ENCODE measurements around the gene CAPZA2.
"Not testable (repeated sequence)": the region's sequence is repeated elsewhere in the genome, so short reads cannot be mapped to it uniquely, and the experiment has no call there.

CAPZA2 gene

GRCh38 chr7:116920359-116920758 is 58.0 kb downstream of the CAPZA2 start:
- Mint-ChIP-seq H3K27ac (no peak overlapping the region), H3K4me1 (ENCODE audit: low read depth) (no peaks in the 10 kb centered on the region), H3K4me3 (no peak overlapping the region), H3K27me3 (no peaks in the 10 kb centered on the region), H3K36me3 (peaks cover 16% of the 10 kb centered on the region), H3K9me3 (ENCODE audit: low read depth) (no peaks in the 10 kb centered on the region)

DNA sequence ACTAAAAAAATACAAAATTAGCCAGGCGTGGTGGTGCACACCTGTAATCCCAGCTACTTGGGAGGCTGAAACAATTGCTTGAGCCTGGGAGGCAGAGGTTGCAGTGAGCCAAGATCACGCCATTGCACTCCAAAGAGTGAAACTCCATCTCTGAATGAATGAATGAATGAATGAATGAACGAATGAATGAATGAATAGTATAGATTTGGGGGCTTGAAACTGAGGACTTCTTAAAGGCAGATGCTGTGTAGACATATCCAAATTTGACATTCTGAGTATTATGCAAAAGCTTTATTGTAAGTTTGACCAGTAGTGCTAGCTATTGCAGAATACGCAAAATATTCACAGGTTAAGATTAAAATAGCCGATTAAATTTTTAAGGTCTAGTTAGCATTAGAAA is 60.2 kb downstream of the CAPZA2 start:
- H3K27me3 Mint-ChIP-seq = no peaks in the 10 kb centered on the region
- H3K27ac Mint-ChIP-seq = no peak overlapping the region
- no peak overlapping the region for H3K4me3 Mint-ChIP-seq
- H3K36me3 Mint-ChIP-seq = peaks cover 15% of the 10 kb centered on the region
- H3K9me3 Mint-ChIP-seq (ENCODE audit: low read depth) = no peaks in the 10 kb centered on the region
- no peaks in the 10 kb centered on the region for H3K4me1 Mint-ChIP-seq (ENCODE audit: low read depth)

DNA sequence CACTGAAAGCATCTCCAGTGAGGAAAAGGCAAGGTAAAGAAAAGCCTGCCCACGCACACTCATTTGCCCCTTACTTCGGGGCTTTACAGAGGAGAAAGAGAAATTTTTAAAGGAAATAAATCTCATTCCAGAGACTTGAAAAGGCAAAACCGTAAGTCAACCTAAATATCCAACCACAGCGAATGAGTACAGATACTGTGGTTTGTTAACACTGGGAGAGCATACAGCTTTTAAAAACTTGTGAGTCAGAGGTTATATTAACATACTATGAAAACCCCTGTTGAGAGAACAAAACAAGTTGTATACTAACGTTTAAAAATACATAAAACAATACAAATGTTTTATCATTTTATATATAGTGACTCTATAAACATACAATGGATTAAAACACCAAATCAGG is 62.4 kb downstream of the CAPZA2 start:
- Mint-ChIP-seq H3K27ac (no peak overlapping the region), H3K4me1 (ENCODE audit: low read depth) (no peaks in the 10 kb centered on the region), H3K36me3 (peaks cover 7% of the 10 kb centered on the region), H3K4me3 (no peak overlapping the region), H3K27me3 (no peaks in the 10 kb centered on the region), H3K9me3 (ENCODE audit: low read depth) (no peaks in the 10 kb centered on the region)

DNA sequence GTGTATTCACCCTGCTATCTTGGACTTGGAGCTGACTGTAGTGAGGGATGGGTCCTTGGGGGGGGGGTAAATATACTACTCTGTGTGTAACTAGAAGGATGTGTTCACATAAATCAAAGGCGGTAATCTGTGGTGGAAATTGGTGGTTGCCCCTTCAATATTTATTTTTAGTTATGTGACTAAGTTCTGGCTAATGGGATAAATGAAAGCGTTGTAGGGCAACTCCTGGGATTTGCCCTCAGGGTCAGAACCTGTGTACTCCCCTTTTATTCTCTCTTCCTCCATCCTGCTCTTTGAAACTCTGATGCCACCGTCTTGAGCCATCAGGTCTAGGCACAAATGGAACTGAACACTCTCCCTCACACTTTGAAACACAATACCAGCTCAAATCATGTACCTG is 66.6 kb downstream of the CAPZA2 start:
- no peak overlapping the region for H3K27ac Mint-ChIP-seq
- no peaks in the 10 kb centered on the region for H3K36me3 Mint-ChIP-seq
- H3K9me3 Mint-ChIP-seq (ENCODE audit: low read depth) = no peaks in the 10 kb centered on the region
- peaks cover 2% of the 10 kb centered on the region for H3K4me1 Mint-ChIP-seq (ENCODE audit: low read depth)
- H3K27me3 Mint-ChIP-seq = peaks cover 5% of the 10 kb centered on the region
- no peak overlapping the region for H3K4me3 Mint-ChIP-seq

GRCh38 chr7:116929914-116930913 is 67.8 kb downstream of the CAPZA2 start:
- Mint-ChIP-seq H3K27me3 (peaks cover 5% of the 10 kb centered on the region), H3K4me1 (ENCODE audit: low read depth) (peaks cover 2% of the 10 kb centered on the region), H3K4me3 (no peak overlapping the region), H3K36me3 (no peaks in the 10 kb centered on the region), H3K9me3 (ENCODE audit: low read depth) (no peaks in the 10 kb centered on the region), H3K27ac (no peak overlapping the region)

GRCh38 chr7:116932566-116932965 is 70.2 kb downstream of the CAPZA2 start:
- Mint-ChIP-seq H3K27ac (no peak overlapping the region), H3K4me1 (ENCODE audit: low read depth) (peaks cover 2% of the 10 kb centered on the region), H3K9me3 (ENCODE audit: low read depth) (no peaks in the 10 kb centered on the region), H3K4me3 (no peak overlapping the region), H3K27me3 (peaks cover 9% of the 10 kb centered on the region), H3K36me3 (no peaks in the 10 kb centered on the region)

GRCh38 chr7:116933465-116933864 is 71.1 kb downstream of the CAPZA2 start:
- H3K27ac Mint-ChIP-seq = no peak overlapping the region
- no peak overlapping the region for H3K4me3 Mint-ChIP-seq
- no peaks in the 10 kb centered on the region for H3K9me3 Mint-ChIP-seq (ENCODE audit: low read depth)
- H3K27me3 Mint-ChIP-seq = peaks cover 11% of the 10 kb centered on the region
- H3K36me3 Mint-ChIP-seq = no peaks in the 10 kb centered on the region
- peaks cover 2% of the 10 kb centered on the region for H3K4me1 Mint-ChIP-seq (ENCODE audit: low read depth)

DNA sequence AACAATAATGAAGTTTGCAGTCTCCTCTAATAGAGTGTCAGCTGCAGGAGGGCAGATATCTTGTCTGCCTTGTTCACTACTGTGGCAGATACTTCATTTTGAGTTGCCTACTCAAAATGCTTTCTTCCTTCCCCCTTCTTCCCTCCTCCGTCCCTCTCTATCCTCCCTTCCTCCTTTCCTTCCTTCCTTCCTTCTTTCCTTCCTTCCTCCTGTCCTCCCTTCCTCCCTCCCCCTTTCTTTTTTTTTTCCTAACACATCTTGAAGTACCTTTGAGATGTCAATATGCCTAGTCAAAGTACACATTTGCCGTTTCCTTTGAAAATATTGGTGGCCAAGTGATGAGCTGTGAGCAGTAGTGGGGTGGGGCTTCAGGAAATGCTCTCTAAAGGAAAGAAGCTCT is 72.2 kb downstream of the CAPZA2 start:
- H3K4me1 Mint-ChIP-seq (ENCODE audit: low read depth) = peaks cover 2% of the 10 kb centered on the region
- H3K4me3 Mint-ChIP-seq = no peak overlapping the region
- H3K27ac Mint-ChIP-seq = no peak overlapping the region
- no peaks in the 10 kb centered on the region for H3K9me3 Mint-ChIP-seq (ENCODE audit: low read depth)
- no peaks in the 10 kb centered on the region for H3K36me3 Mint-ChIP-seq
- peaks cover 11% of the 10 kb centered on the region for H3K27me3 Mint-ChIP-seq

DNA sequence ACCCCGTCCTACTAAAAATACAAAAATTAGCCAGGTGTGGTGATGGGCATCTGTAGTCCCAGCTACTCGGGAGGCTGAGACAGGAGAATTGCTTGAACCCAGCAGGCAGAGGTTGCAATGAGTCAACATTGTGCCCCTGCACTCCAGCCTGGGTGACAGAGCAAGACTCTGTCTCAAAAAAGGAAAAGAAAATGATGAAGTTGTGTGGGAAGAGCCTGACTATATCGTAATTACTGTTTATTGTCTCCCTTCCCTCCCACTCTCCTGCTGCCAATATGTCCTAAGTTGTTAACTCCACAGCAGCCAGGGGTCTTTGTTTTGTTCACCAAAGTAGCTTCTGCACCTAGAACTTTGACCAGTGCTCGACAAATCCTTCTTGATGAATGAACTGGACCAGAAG is 74.5 kb downstream of the CAPZA2 start:
- not testable (repeated sequence) for H3K4me1 Mint-ChIP-seq (ENCODE audit: low read depth); H3K9me3 Mint-ChIP-seq (ENCODE audit: low read depth); H3K27me3 Mint-ChIP-seq; H3K27ac Mint-ChIP-seq; H3K36me3 Mint-ChIP-seq; H3K4me3 Mint-ChIP-seq

DNA sequence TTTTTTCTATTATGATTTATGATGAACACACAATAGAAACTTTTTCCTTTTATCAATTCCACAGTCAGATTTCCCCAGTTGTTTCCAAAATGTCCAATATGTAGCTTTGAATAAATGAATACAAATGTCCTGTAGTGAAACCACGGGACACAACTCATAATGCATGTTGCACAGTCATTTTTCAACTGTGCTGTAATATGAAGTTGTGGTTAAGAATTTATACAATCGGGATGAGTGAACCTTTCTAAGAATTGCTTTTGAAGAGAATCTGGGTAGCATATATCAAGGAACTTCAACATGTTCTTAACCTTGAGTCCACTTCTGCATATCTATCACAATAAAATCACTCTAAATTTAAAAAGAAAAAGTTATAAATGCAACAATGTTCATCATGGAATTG is 76.3 kb downstream of the CAPZA2 start:
- Mint-ChIP-seq H3K27ac (no peak overlapping the region), H3K4me1 (ENCODE audit: low read depth) (no peaks in the 10 kb centered on the region), H3K4me3 (no peak overlapping the region), H3K36me3 (no peaks in the 10 kb centered on the region), H3K9me3 (ENCODE audit: low read depth) (no peaks in the 10 kb centered on the region), H3K27me3 (peaks cover 6% of the 10 kb centered on the region)

- no peaks in the 10 kb centered on the region for H3K9me3 Mint-ChIP-seq (ENCODE audit: low read depth)
- H3K27ac Mint-ChIP-seq = no peak overlapping the region
- H3K4me3 Mint-ChIP-seq = no peak overlapping the region
- peaks cover 5% of the 10 kb centered on the region for H3K27me3 Mint-ChIP-seq
- no peaks in the 10 kb centered on the region for H3K36me3 Mint-ChIP-seq
- no peaks in the 10 kb centered on the region for H3K4me1 Mint-ChIP-seq (ENCODE audit: low read depth)
Observed at GRCh38 chr7:116940689-116941370, 78.4 kb downstream of the CAPZA2 start.

- no peak overlapping the region for H3K4me3 Mint-ChIP-seq
- H3K27ac Mint-ChIP-seq = no peak overlapping the region
- H3K4me1 Mint-ChIP-seq (ENCODE audit: low read depth) = no peaks in the 10 kb centered on the region
- H3K27me3 Mint-ChIP-seq = peaks cover 2% of the 10 kb centered on the region
- H3K36me3 Mint-ChIP-seq = no peaks in the 10 kb centered on the region
- no peaks in the 10 kb centered on the region for H3K9me3 Mint-ChIP-seq (ENCODE audit: low read depth)
Observed at GRCh38 chr7:116942504-116942903, 80.1 kb downstream of the CAPZA2 start.

DNA sequence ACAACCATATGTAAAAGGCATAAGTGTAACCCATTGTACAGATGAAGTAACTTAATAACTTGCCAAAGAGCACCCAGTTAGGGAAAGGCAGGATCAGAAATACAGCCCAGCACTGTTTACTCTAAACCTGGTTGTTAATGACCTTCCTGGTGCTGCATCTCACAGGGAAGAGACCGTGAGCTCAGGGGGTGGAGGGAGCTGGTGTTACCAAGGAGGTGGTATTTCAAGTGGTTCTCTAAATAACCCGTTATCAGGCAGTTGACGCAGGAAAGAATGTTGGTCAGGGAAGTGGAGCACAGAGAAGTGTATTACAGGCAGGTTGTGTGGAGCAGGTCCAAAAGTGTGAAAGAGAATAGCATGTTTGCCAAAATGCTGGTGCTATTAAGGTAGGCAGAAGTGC is 86.5 kb downstream of the CAPZA2 start:
- no peaks in the 10 kb centered on the region for H3K36me3 Mint-ChIP-seq
- peaks cover 4% of the 10 kb centered on the region for H3K4me1 Mint-ChIP-seq (ENCODE audit: low read depth)
- no peaks in the 10 kb centered on the region for H3K27me3 Mint-ChIP-seq
- H3K27ac Mint-ChIP-seq = no peak overlapping the region
- no peaks in the 10 kb centered on the region for H3K9me3 Mint-ChIP-seq (ENCODE audit: low read depth)
- H3K4me3 Mint-ChIP-seq = no peak overlapping the region

DNA sequence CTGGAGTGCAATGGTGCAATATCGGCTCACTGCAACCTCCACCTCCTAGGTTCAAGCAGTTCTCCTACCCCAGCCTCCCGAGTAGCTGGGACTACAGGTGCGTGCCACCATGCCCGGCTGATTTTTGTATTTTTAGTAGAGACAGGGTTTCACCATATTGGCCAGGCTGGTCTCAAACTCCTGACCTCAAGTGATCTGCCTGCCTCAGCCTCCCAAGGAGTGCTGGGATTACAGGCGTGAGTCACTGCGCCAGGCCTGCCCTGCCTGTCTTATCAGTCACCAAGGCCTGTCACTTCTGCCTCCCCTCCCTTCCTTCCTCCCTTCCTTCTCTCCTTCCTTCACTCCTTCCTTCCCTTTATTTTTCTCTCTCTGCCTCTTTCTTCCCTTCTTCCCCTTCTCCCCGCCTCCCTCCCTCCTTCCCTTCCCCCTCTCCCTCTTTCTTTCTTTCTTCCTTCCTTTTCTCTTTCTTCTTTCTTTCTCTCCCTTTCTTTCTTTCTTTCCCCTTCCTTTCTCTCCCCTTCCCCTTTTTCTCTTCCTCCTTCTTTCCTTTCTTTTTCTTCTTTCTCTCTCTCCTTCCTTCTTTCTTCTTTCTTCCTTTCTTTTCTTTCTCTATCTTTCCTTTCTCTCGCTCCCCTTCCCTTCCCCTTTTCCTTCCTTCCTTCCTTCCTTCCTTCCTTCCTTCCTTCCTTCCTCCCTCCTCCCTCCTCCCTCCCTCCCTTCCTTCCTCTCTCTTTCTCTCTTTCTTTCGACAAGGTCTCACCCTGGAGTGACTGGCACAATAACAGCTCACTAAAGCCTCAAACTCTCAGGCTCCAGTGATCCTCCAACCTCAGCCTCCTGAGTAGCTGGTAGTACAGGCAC is 87.8 kb downstream of the CAPZA2 start:
- Mint-ChIP-seq H3K4me1 (ENCODE audit: low read depth) (peaks cover 15% of the 10 kb centered on the region), H3K36me3 (no peaks in the 10 kb centered on the region), H3K27ac (no peak overlapping the region), H3K9me3 (ENCODE audit: low read depth) (no peaks in the 10 kb centered on the region), H3K27me3 (no peaks in the 10 kb centered on the region), H3K4me3 (no peak overlapping the region)

DNA sequence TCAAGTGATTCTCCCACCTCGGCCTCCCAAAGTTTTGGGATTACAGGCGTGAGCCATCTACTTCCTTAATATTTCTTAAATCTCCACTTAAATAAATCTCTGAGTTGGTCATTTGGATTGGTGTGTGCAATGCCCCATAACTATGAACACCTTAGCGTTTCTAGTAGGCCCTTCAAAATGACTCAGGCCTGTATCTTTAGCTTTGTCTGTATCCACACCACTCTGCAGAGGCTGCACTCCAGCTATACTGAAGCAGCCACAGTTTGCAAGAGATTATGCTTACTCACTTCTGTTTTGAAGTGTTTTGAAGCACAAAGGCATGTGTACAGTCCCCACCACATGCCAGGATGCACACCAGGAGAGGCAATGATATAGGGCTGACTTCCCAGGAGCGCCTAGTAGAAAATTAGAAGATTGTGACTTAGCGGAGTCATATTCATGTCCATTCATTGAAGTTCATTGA is 88.5 kb downstream of the CAPZA2 start:
- no peaks in the 10 kb centered on the region for H3K9me3 Mint-ChIP-seq (ENCODE audit: low read depth)
- no peaks in the 10 kb centered on the region for H3K27me3 Mint-ChIP-seq
- H3K4me3 Mint-ChIP-seq = no peak overlapping the region
- H3K27ac Mint-ChIP-seq = no peak overlapping the region
- no peaks in the 10 kb centered on the region for H3K36me3 Mint-ChIP-seq
- H3K4me1 Mint-ChIP-seq (ENCODE audit: low read depth) = peaks cover 22% of the 10 kb centered on the region

All from activated naive CD8-positive, alpha-beta T cell (primary cell).